SHP77 (cell line): ENCODE measurements around the gene TMEM125.

Experiments used
- DNase-seq, 2 experiments: peaks; one replicate each; lab custom pipeline; 2025; lab: John Stamatoyannopoulos, UW

The TMEM125 gene

DNA sequence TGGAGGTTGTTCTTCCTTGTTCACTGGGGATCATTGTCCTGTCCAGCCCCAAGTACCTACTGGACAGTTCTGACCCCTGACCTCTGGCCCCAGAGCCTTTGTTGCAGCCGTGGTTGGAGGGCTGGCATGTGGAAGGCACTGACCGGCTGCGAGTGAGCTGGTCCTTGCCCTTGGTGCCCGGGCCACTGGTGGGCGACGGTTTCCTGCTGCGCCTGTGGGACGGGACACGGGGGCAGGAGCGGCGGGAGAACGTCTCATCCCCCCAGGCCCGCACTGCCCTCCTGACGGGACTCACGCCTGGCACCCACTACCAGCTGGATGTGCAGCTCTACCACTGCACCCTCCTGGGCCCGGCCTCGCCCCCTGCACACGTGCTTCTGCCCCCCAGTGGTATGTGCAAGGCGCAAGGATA lies 42.4 kb downstream of the TMEM125 start:
- DNase-seq = no peak

- no peak for DNase-seq
These were observed 43.1 kb downstream of the TMEM125 start for GRCh38 chr1:43312663-43313515.

DNA sequence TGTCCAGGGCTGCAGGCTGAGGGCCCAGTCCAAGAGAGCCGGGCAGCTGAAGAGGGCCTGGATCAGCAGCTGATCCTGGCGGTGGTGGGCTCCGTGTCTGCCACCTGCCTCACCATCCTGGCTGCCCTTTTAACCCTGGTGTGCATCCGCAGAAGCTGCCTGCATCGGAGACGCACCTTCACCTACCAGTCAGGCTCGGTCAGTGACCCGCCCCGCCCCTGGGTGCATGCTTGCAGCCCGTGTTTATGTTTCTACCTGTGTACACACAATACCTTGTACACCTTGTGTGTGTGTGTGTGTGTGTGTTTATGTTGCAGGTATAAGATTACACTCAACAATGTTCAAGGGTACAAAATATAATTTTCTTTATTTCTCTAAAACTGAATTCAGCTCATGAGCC lies 44.0 kb downstream of the TMEM125 start:
- DNase-seq = no peak

- no peak for DNase-seq
These were observed 44.5 kb downstream of the TMEM125 start for GRCh38 chr1:43314233-43314632.

DNA sequence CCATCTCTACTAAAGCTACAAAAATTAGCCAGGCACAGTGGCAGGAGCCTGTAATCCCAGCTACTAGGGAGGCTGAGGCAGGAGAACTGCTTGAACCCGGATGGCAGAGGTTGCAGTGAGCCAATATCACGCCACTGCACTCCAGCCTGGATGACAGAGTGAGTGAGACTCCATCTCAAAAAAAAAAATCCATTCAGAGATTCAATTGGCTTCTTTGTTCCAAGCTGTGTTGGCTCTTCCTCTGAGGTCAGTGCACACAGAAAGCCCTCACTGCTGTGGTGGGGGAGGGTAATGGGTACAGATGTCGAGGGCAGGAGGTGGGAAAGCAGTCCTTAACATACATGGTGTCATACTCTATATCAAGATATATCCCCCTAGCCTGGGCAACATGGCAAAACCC lies 45.7 kb downstream of the TMEM125 start:
- DNase-seq = no peak

DNA sequence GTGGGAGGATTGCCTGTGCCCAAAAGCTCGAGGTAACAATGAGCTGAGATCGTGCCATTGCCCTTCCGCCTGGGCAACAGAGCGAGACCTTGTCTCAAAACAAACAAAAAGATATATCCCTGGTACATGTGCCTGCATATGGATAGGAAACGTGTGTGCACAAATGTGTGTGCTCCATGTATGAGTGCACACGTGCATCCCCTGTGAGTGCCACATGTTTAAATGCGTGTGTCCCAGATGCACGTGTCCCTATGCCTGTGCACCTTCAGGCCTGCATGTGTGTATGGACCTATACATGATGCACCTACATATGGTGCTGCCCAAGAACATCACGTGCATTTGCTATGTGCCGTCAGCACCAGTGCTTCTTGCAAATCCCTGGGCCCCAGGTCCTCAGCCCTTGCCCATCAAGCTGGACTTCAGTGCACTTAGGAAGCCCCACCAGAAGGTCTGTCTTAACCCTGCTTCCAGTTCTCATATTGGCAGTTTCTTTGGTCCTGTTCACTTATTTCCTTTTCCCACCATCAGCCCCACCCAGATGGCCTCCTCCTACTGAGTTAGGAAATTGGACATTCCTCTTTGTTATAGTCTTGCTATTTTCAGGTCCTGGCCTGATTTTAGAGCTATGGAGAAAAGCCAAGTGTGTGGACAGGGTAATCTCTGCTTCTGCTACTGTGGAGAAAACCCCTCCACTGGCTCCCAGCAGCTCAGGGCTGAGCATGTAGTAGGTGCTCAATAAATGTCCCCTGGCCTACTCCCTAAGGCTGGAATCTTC lies 46.4 kb downstream of the TMEM125 start:
- no peak for DNase-seq

DNA sequence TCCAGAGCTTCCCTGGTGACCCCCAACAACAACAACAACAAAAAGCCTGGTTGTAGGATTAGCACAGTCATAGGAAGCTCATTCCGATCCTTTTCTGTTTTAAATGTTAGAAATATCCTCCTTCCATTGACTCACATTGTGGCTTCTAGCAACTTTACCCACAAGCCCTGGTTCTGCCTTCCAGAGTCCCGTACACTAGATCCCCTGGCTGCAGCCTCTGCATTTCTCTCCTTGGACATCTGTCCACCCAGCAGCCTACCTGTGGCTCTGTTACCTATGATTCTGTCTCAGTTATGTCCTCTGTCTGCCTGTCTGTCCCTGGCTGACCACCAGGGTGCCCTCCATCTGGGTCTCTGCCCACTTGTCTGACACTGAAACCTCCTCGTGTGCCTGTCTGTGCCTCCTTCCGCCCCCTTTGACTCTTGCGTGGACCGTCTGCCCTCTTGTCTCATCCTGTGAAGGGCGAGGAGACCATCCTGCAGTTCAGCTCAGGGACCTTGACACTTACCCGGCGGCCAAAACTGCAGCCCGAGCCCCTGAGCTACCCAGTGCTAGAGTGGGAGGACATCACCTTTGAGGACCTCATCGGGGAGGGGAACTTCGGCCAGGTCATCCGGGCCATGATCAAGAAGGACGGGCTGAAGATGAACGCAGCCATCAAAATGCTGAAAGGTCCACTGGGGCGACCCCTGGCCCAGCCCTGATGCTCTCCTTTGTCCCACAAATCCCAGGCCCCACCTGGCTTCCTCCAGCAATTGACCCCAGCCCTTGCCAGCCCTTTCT lies 47.1 kb downstream of the TMEM125 start:
- DNase-seq = no peak

- no peak for DNase-seq
These were observed 48.2 kb downstream of the TMEM125 start for GRCh38 chr1:43317817-43318471.

GRCh38 chr1:43318831-43319230 lies 49.0 kb downstream of the TMEM125 start:
- no peak for DNase-seq

- no peak for DNase-seq
These were observed 49.5 kb downstream of the TMEM125 start for GRCh38 chr1:43319288-43319687.

- DNase-seq = no peak
These were observed 50.0 kb downstream of the TMEM125 start for GRCh38 chr1:43319766-43320165.

DNA sequence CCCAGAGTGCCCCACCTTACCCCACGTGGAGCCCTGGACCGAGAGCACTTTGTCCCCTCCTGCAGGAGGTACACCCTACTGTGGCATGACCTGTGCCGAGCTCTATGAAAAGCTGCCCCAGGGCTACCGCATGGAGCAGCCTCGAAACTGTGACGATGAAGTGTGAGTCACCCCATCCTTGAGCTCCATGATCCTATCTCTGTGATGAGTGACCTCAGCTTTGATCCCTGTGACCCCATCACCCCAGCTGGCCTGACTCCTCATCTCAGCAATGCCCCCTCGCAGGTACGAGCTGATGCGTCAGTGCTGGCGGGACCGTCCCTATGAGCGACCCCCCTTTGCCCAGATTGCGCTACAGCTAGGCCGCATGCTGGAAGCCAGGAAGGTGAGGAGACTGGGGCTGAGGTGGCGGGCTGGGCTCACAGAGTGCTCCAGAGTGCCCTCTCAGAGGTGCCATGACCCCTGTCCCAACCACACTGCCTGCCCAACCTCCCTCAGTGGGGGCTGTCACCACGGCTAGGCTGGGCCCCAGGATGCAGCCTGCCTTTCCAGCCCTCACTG lies 51.6 kb downstream of the TMEM125 start:
- no peak for DNase-seq

DNA sequence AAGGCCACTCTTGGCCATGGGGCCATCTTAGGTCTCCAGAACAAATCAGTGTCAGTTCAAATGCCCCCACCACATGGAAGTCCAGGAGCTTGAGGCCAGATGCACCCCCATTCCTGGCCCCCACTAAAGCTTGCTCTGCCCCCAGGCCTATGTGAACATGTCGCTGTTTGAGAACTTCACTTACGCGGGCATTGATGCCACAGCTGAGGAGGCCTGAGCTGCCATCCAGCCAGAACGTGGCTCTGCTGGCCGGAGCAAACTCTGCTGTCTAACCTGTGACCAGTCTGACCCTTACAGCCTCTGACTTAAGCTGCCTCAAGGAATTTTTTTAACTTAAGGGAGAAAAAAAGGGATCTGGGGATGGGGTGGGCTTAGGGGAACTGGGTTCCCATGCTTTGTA lies 52.7 kb downstream of the TMEM125 start:
- DNase-seq = no peak
